Right renal cortex interstitium (tissue), 3 donors: Measurements from ENCODE around the gene USP7. TPM values are rescaled to one million over a fixed set of nuclear protein-coding genes. Genes with fewer than 3 reads are reported as not detected.
"Not testable (repeated sequence)": the region's sequence is repeated elsewhere in the genome, so short reads cannot be mapped to it uniquely, and the experiment has no call there.

Experiments used
- DNase-seq, 3 donors: peaks; one replicate each; pipeline ENCODE4 v3.0.0-alpha.2; 2013; ENCODE audit warnings: low read depth in 3 of 3, low spot score in 2 of 3
- polyA plus RNA-seq, 3 donors: library from polyadenylated mRNA; unstranded; fragments of 120-200 nt; gene quantifications; one replicate each; pipeline ENCODE4 v1.2.1, GENCODE V29; 2013; ENCODE audit not compliant: insufficient read length in 3 of 3

USP7 gene
- polyA plus RNA-seq: 100 to 1,000 TPM; 112 to 124 (median 120) TPM

GRCh38 chr16:8963821-8964441, at the start of gene USP7:
Gene USP7, minus strand, starts transcription at chr16:8963906. Its CDS starts 621 bp downstream, at chr16:8963285.
- peak in 2 of 3 donors; percentile 73 to 82 for DNase-seq

GRCh38 chr16:9013508-9013864, 49.8 kb upstream of the USP7 start:
- no peak for DNase-seq

- DNase-seq: no peak
Measured at GRCh38 chr16:9012848-9013507, 49.3 kb upstream of the USP7 start.

GRCh38 chr16:9012330-9012729, 48.6 kb upstream of the USP7 start:
- no peak for DNase-seq

GRCh38 chr16:9008601-9009260, 45.0 kb upstream of the USP7 start:
- DNase-seq: peak in 1 of 3 donors; percentile 54

- no peak for DNase-seq
Measured at GRCh38 chr16:9007177-9007794, 43.6 kb upstream of the USP7 start.

GRCh38 chr16:9004183-9004582, 40.5 kb upstream of the USP7 start:
- no peak for DNase-seq

- DNase-seq: no peak
Measured at GRCh38 chr16:9003763-9004162, 40.1 kb upstream of the USP7 start.

GRCh38 chr16:9003322-9003721, 39.6 kb upstream of the USP7 start:
- DNase-seq: no peak

- DNase-seq: no peak
Measured at GRCh38 chr16:9002042-9002441, 38.3 kb upstream of the USP7 start.

GRCh38 chr16:9000664-9001063, 37.0 kb upstream of the USP7 start:
- no peak for DNase-seq

GRCh38 chr16:8999800-9000199, 36.1 kb upstream of the USP7 start:
- DNase-seq: no peak

GRCh38 chr16:8998108-8998507, 34.4 kb upstream of the USP7 start:
- no peak for DNase-seq

GRCh38 chr16:8996891-8997290, 33.2 kb upstream of the USP7 start:
- no peak for DNase-seq

GRCh38 chr16:8990445-8990844, 26.7 kb upstream of the USP7 start:
- DNase-seq: no peak

- DNase-seq: no peak
Measured at GRCh38 chr16:8989099-8989878, 25.6 kb upstream of the USP7 start.

GRCh38 chr16:8986818-8987191, 23.1 kb upstream of the USP7 start:
- DNase-seq: no peak

GRCh38 chr16:8986111-8986510, 22.4 kb upstream of the USP7 start:
- no peak for DNase-seq

- DNase-seq: no peak
Measured at GRCh38 chr16:8982816-8983215, 19.1 kb upstream of the USP7 start.

GRCh38 chr16:8981901-8982300, 18.2 kb upstream of the USP7 start:
- DNase-seq: not testable (repeated sequence)

GRCh38 chr16:8976189-8976588, 12.5 kb upstream of the USP7 start:
- not testable (repeated sequence) for DNase-seq
